Astrocyte (in vitro differentiated cells and primary cell): Measurements from ENCODE around the gene XYLT1.

ENCODE experiments used
- CTCF ChIP-seq: IDR thresholded peaks from 2 replicates; pipeline ENCODE4 v1.5.1; 2011; ENCODE audit warnings: low read depth, mild to moderate bottlenecking, inconsistent platforms, low read length, moderate library complexity; ENCODE audit not compliant: insufficient read depth
- EZH2 ChIP-seq: IDR thresholded peaks from 2 replicates; pipeline ENCODE4 v1.6.1; 2012; ENCODE audit warnings: mild to moderate bottlenecking, low read length, inconsistent platforms; ENCODE audit not compliant: insufficient read depth

- TF ChIP-seq EZH2 (no peak), CTCF (no peak)
Measured at GRCh38 chr16:17359788-17360390, 110.9 kb downstream of the XYLT1 start.
